G401.6 (cell line): ENCODE data around the gene GPR107.
"Not testable (repeated sequence)": the region's sequence is repeated elsewhere in the genome, so short reads cannot be mapped to it uniquely, and the experiment has no call there.

Source experiments
- FAIRE-seq: peaks from 2 replicates; lab custom pipeline; 2012; peaks lifted over from hg19 to GRCh38; lab: Jason Lieb, UNC

GPR107 gene

DNA sequence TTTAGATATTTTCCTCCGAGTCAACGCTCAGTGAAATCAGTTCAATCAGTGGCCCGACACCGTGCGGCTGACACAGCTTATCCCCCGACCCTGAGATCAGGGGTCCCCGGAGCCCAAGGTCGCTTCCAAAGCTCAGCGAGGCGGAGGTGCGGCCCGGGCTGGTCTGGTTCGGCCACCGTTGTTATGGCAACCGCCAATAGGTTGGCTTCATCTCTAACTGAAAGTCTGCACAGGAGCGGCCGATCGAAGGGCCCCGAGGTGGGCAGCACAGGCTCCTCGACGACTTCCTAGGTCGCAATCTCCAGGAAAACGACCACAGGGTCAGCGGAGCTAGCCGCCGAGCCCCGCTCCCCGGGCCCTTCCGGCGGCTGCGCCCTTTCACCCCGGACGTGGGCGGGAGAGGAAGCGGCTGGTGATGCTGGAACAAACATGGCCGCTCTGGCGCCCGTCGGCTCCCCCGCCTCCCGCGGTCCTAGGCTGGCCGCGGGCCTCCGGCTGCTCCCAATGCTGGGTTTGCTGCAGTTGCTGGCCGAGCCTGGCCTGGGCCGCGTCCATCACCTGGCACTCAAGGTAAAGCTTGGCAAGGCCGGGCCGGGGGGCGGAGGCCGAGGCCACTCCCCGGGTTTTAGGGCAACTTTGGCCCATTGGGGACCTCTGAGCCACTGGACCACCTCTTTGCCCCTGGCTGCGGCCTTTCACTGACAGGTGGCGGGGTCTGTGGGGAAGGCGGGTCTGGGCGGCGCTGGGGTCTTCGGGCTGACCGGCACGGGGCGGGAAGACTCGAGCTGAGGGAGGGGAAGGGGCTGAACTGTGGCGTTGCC, at the start of gene GPR107:
GPR107 (plus strand) TSS at position 403 of the 821 bp plus-strand sequence; CDS start at position 430, 27 bp downstream.
- no peak for FAIRE-seq

DNA sequence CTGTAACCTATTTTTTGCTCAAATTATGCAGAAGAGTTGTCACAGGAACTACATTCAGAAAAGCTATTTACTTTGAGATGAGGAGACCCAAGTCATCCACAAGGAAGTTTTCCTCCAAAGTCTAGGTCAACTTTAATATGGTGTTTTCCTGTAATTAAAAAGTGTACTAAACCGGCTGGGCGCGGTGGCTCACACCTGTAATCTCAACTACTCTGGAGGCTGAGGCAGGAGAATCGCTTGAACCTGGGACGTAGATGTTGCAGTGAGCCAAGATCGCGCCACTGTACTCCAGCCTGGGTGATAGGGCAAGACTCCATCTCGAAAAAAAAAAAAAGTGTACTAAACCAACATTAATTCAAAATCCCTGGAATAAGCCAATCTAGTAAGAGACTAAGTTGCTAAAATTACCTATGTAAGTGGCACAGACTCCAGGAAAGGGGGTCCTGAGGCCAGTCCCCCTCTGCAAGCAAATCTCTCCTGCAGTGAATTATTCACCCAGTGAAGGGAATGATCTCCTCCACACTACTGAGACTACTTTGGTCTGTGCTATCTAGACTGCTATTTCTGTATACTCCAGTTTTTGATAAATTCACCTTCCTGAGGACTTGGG, 49.7 kb upstream of the GPR107 start:
- FAIRE-seq = no peak

DNA sequence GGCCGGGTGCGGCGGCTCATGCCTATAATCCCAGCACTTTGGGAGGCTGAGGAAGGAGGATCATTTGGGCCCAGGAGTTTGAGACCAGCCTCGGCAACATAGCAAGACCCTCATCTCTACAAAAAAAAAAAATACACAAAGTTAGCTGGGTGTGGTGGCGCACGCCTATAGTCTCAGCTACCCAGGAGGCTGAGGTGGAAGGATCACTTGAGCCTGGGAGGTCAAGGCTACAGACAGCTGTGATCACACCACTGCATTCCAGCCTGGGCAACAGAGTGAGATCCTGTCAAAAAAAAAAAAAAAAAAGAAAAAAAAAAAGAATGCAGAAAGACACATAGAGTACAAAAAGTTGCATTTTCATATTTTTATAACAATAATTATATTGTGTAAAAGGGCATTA, 46.8 kb upstream of the GPR107 start:
- FAIRE-seq = not testable (repeated sequence)

DNA sequence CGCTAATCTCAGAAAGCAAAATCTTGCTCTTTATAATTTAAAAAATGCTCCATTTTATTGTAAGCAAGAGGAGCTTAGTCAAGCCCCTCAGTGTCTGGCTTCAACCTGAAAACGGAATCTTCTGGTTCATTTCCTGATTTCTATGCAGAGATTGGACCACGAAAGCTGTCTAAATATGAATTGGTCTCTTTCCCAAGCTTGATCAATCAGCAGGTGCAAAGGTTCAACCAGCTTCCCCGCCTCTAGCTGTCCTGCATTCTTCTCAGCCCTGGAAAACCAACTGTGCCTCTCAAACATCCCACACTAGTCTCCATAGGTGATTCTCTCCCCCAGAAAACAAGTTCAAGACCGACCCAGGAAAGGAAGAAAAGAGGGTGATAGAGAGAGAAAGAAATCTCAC, 45.2 kb upstream of the GPR107 start:
- no peak for FAIRE-seq

DNA sequence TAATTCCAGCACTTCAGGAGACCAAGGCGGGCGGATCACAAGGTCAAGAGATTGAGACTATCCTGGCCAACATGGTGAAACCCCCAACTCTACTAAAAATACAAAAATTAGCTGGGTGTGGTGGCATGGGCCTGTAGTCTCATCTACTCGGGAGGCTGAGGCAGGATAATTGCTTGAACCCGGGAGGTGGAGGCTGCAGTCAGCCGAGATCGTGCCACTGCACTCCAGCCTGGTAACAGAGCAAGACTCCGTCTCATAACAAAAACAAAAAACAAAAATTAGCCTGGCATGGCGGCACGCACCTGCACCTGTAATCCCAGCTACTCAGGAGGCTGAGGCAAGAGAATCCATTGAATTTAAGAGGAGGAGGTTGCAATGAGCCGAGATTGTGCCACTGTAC, 44.2 kb upstream of the GPR107 start:
- not testable (repeated sequence) for FAIRE-seq

DNA sequence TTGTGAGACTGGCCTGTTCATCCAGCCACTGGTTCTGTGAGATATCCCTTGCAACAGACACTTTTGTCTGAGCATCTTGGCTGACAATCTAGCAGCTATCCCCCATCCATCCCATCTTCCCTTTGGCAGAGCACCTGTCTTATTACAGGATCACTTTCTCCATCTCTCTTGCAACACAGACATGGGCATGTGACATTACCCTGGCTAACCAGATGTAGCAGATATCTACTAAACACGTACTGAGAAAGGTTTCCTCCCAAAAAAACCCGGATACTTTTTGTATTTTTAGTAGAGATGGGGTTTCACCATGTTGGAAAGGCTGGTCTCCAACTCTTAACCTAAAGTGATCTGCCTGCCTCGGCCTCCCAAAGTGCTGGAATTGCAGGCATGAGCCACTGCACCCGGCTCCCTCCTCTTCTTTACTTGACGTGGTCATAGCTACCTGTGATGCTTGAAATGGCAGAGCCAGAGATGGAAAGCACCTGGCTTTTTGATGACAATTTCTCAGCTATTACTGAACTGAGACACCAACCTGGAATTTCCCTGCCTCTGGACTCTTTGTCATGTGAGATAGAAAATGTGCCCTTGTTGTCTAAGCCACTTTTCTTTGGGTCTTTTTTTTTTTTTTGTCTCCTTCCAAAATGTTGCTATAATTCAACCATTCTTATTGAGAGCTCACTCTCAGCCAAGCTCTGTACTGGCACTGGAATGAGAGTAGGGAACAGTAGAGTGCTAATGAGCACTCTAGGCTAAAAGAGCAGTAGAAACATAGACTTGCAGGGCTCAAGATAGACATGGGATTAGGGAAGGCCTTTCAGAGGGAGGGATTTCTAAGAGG, 43.3 kb upstream of the GPR107 start:
- no peak for FAIRE-seq

DNA sequence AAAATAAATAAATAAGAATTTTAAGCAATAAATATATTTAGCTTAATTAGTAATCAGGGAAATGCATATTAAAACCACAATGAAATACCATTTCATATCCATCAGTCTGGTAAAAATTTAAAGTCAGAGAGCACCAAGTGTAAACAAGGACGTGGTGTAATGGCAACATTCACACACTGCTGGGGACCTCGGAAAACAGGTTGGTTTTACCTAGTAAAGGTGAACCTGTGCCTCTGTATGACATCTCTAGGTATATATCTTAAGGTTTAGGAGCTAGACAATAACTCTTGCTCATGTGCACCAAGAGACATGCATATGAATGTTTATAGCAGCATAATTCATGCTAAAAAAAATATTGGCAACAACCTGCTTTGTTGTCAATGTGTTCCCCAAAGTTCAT, 40.4 kb upstream of the GPR107 start:
- FAIRE-seq = no peak

DNA sequence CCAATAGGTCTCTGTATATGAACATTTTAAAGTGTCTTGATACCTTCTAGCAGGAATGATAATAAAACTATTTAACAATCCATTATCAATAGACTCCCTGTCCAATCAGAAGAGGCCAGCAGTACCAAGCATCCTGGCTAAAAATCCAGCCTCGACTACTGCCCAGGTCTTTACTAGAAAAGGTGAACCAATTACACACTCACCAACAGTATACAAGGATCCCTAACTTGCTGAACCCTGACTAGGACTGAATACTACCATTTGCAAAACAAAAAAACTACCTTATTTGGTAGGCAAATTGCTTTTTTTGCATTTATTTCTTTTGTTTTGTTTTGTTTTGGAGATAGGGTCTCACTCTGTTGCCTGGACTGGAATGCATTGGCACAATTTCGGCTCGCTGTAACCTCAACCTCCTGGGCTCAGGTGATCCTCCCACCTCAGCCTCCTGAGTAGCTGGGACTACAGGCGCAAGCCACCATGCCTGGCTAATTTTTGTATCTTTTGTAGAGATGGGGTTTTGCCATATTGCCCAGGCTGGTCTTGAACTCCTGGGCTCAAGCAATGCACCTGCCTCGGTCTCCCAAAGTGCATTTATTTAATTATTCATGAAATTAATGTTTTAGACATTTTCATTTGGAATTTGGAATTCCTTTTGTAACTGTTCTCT, 38.2 kb upstream of the GPR107 start:
- FAIRE-seq = no peak

DNA sequence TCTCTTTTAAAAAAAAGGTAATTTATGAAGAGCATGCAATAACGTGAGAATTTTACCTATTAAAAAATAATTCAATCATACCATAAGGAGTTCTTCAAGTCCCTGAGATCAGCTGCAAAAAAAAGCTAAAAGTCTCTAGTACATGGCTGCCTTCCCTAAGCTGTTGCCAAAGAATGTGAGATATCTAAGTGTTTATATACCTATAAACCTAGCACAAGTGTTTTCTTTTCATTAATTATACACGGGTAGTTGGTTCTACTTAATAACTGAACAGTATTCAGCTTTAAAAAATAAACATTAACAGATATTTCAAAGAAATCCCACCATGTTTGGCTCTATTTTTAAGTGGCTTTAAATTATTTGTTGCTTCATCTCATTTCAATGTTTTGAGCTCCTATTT, 36.6 kb upstream of the GPR107 start:
- no peak for FAIRE-seq

DNA sequence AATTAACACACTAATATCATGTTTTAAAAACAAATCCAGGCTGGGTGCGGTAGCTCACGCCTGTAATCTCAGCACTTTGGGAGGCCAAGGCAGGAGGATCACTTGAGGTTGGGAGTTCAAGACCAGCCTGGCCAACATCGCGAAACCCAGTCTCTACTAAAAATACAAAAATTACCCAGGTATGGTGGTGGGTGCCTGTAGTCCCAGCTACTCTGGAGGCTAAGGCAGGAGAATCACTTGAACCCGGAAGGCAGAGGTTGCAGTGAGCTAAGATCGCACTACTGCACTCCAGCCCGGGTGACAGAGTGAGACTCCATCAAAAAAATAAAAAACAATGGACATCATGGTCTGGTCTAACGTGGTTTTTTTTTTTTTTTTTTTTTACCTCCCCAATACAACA, 36.2 kb upstream of the GPR107 start:
- not testable (repeated sequence) for FAIRE-seq

DNA sequence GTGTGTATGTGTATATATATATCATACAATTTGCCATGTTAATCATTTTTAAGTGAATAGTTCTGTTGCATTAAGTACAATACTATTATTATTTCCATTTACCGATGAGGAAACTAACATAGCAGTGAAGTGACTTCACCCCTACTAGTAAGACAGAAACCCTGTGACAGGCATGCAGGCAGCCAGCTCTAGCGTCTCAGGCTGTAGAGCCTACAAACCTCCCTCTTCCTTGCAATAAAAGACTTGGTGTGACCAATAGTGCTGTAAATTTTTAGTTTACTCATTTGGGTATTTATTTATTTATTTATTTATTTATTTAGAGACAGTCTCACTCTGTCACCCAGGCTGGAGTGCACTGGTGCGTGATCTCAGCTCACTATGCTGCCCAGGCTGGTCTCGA, 35.4 kb upstream of the GPR107 start:
- no peak for FAIRE-seq

DNA sequence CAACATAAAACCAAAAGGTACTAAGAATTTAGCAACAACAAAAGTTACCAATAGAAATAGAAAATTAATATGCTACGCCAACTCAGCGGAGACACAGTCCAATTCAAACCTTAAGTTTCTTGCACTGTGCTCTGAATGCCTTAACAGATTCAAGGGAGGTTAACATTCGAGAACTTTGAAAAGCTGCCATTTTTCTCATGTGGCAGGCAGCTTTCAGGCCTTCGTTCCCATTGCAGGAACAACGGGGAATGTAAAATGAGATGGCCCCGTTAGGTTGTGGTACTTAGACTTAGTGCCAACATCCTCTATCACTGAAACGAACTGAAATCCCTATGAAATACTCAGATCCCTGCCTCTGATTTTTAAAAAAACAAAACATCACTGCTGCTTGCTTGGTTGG, 33.1 kb upstream of the GPR107 start:
- FAIRE-seq = no peak

DNA sequence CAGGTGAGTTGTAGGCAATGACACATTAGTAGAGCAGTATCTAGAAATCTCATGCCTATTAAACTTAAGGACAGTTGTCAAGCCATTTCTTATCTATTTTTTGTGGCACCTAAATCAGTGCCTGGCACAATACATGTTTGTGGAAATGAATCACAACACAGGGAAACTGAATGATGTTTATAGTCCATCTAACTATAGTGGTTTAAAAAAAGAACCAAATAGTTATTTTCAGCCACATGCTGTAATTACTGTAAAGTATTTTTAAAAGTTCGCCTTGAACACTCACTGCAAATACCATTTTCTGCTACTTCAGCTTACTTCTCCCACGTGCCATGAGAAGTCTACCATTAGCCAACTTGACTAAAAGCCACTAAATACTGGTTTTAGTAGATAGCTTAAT, 32.6 kb upstream of the GPR107 start:
- FAIRE-seq = no peak

DNA sequence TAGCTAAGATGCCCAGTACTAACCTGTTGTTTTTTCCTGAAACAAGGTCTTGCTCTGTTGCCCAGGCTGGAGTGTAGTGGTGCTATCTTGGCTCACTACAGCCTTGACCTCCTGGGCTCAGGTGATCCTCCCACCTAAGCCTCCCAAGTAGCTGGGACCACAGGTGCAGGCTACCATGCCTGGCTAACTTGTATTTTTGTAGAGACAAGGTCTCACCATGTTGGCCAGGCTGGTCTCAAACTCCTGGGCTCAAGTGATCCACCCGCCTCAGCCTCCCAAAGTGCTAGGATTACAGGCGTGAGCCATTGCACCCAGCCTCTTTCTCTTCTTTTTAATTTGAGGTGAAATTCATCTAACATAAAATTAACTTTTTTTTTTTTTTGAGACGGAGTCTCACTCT, 31.9 kb upstream of the GPR107 start:
- not testable (repeated sequence) for FAIRE-seq

DNA sequence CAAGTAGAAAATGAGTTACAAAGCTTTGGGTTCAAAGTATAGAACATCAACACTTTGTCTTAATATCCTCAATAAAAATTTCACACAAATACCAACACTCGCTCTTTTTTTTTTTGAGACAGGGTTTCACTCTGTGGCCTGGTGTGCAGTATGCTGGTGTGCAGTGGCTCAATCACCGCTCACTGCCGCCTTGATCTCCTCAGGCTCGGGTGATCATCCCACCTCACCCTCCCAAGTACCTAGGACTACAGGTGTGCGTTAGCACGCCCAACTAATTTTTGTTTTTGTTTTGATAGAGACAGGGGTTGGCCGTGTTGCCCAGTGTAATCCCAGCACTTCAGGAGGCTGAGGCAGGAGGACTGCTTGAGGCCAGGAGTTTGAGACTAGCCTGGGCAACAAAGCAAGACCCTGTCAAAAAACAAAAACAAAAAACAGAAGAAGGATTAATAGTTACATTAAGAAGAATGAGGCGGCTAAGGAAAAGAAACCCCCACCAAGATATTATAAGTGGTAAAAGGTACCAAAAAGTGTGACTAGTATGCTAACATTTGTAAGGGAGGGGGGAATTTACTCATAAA, 31.1 kb upstream of the GPR107 start:
- no peak for FAIRE-seq

DNA sequence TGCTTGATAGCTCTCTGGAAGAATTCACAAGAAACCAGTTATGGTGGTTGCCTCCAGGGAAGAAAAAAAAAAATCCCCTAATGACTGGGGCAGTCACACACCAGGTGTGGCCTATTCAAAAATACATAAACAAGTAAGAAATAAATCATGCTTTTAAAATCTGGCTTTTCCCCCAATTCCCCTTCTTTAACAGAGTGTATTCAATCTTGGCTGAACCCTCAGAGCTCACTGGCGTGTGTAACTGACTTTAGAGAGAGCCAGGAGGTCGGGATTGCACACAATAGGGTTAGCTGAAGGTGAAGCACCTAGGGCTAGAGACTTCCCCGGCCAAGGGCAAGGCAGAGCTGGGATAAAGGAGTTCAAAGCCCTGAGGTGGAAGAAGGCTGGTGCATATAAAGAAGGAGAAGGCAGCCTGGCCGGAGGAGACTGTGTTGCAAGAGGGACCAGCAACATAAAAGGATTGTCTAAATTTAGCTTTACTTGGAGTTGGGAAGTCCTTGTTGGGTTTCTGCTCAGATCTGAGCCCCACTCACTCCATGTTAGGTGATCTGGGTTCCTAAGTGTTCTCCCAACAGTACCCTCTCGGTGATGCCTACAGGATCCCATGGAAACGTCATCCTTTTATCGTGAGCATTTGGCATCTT, 30.4 kb upstream of the GPR107 start:
- FAIRE-seq = no peak

DNA sequence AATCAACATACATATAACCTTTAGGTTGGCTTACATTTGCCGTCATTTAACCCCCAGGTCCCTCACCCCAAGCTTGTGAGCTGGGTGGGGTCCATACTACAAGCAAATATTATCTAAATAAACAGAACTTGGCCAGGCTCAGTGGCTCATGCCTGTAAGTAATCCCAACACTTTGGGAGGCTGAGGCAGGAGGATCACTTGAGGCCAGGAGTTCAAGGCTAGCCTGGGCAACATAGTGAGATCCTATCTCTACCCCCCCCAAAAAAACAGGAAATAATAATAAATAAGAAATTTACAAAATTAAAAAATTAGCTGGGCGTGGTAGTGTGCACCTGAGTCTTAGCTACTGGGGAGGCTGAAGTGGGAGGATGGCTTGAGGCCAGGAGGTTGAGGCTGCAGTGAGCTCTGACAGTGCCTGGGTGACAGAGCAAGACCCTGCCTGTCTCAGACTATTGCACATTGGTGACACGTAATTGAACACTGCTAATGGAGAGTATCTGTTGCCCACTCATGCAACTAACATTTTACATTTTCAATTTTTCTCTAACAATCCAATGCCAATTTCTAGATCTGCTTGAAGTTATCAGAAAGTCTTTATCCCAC, 29.6 kb upstream of the GPR107 start:
- no peak for FAIRE-seq

DNA sequence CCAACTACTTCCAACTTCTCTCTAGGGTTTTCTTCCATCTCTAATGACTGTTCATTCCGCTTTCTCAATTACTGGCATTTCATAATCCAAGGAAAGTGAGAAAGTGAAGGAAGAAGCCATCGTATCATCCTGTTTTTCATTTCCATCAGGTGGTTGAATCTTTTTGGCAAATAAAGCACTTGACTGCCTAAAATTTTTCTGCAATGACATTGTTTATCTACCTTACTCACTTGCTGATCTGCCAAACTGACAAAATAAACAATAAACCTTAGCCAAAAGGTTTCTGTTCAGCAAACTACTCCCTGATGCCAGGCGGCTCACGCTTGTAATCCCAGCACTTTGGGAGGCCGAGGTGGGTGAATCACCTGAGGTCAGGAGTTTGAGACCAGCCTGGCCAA, 29.1 kb upstream of the GPR107 start:
- no peak for FAIRE-seq

DNA sequence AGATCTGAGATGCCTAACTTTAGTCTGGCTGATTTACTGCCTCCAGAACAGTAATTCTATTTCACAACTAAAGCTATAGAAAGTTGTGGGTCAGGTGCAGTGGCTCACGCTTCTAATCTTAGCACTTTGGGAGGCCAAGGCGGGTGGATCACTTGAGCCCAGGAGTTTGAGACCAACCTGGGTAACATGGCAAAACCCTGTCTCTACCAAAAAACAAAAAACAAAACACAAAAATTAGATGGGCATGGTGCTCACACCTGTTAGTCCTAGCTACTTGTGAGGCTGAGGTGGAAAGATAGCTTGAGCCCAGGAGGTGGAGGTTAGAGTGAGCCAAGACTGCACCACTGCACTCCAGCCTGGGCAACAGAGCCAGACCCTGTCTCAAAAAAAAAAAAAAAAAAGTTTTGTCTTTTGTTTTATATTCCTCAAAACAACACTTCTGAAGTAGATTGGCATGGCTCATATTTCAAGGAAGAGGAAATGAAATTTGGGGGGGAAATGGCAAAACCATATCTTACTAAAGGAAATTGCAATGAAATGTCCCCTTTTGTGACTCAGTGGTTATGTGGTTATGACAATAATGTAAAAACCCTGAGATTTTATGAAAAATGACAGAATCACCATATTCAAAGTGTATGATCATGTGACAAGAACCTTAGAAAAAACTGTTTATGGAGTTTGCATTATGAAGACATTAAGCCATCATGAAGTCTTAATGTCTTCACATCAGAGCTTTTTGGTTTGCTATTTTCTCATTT, 26.9 kb upstream of the GPR107 start:
- FAIRE-seq = no peak
